Endothelial cell of umbilical vein (primary cell): Measurements from ENCODE around the gene CASP6. TPM values are rescaled to one million over a fixed set of nuclear protein-coding genes. Genes with fewer than 3 reads are reported as not detected.

ENCODE experiments used
- BruUV-seq: library from RNA; stranded (reverse); fragments of 400-500 nt; replicated peaks from 2 replicates; lab custom pipeline; 2021; lab: Mats Ljungman, UMichigan
- CTCF ChIA-PET: fragments of 300-600, 350-600 bp; sonication (Branson Sonifier 250); formaldehyde crosslinking; loops from one replicate; lab custom pipeline; 2021; ENCODE audit warnings: antibody characterized with exemption, inconsistent platforms; lab: Charles Lee
- POLR2A ChIA-PET: fragments of 300-600, 350-600 bp; sonication (Branson Sonifier 250); formaldehyde crosslinking; loops from one replicate; lab custom pipeline; 2021; ENCODE audit warnings: antibody characterized with exemption, inconsistent platforms; lab: Charles Lee
- DNase-seq: peaks from one replicate; pipeline ENCODE4 v3.0.0-alpha.2; 2011; ENCODE audit warnings: low read depth, low spot score
- FAIRE-seq: peaks from 2 replicates; lab custom pipeline; 2011; peaks lifted over from hg19 to GRCh38; lab: Jason Lieb, UNC
- H2AFZ ChIP-seq: 2 replicates; pipeline ENCODE4 v1.6.0; 2012; ENCODE audit warnings: low read depth, low read length, control low read depth, inconsistent platforms
- H3K27ac ChIP-seq: 2 replicates; pipeline ENCODE4 v1.5.1; 2011; ENCODE audit warnings: low read depth, mild to moderate bottlenecking, control low read depth, low read length, moderate library complexity; ENCODE audit not compliant: insufficient read depth
- H3K27me3 ChIP-seq, 2 experiments: 2 replicates each; pipeline versions ENCODE4 v1.6.0 to v1.6.1; 2011; ENCODE audit warnings: low read length in 2 of 2, mixed read lengths in 1 of 2; ENCODE audit not compliant: control insufficient read depth in 2 of 2, insufficient read depth in 2 of 2
- H3K36me3 ChIP-seq, 2 experiments: 2 replicates in 1 of 2; 3 replicates in 1 of 2; pipeline ENCODE4 v1.5.1; 2011; ENCODE audit warnings: low read length in 2 of 2, mild to moderate bottlenecking in 1 of 2, moderate library complexity in 1 of 2; ENCODE audit not compliant: control insufficient read depth in 2 of 2, insufficient read depth in 2 of 2; ENCODE audit errors: extremely low read depth in 1 of 2
- H3K4me1 ChIP-seq: 3 replicates; pipeline ENCODE4 v1.5.1; 2011; ENCODE audit warnings: mild to moderate bottlenecking, low read length; ENCODE audit not compliant: control insufficient read depth, insufficient read depth; ENCODE audit errors: extremely low read depth
- H3K4me2 ChIP-seq: 2 replicates; pipeline ENCODE4 v1.6.1; 2011; ENCODE audit warnings: low read length, control low read depth, mixed read lengths; ENCODE audit not compliant: insufficient read depth
- H3K4me3 ChIP-seq, 3 experiments: fragments of 200-600 bp in 1 of 3; sonication (generic), shearing (Covaris generic) in 1 of 3; replicated peaks in 1 of 3; 2 replicates each; pipeline ENCODE4 v1.5.1; 2011 to 2016; ENCODE audit warnings: control low read depth in 3 of 3, low read length in 3 of 3, mild to moderate bottlenecking in 2 of 3, inconsistent platforms in 1 of 3, low read depth in 1 of 3, moderate library complexity in 1 of 3; ENCODE audit not compliant: insufficient read depth in 1 of 3
- H3K79me2 ChIP-seq: 2 replicates; pipeline ENCODE4 v1.6.0; 2012; ENCODE audit warnings: low read length, inconsistent platforms; ENCODE audit not compliant: control insufficient read depth, insufficient read depth
- H3K9ac ChIP-seq: replicated peaks from 2 replicates; pipeline ENCODE3; 2011; ENCODE audit warnings: low read length, control low read depth; ENCODE audit not compliant: insufficient read depth; ENCODE audit errors: extremely low read depth
- H3K9me1 ChIP-seq: replicated peaks from 3 replicates; pipeline ENCODE4 v1.6.0; 2011; ENCODE audit warnings: mild to moderate bottlenecking, low read length; ENCODE audit not compliant: control insufficient read depth, insufficient read depth; ENCODE audit errors: extremely low read depth
- H3K9me3 ChIP-seq: replicated peaks from 2 replicates; pipeline ENCODE4 v1.5.1; 2012; ENCODE audit warnings: low read length, inconsistent platforms; ENCODE audit not compliant: control insufficient read depth, insufficient read depth
- H4K20me1 ChIP-seq: replicated peaks from 2 replicates; pipeline ENCODE3; 2011; ENCODE audit warnings: mild to moderate bottlenecking, low read length; ENCODE audit not compliant: control insufficient read depth, insufficient read depth; ENCODE audit errors: extremely low read depth
- CTCF ChIP-seq, 2 donors: IDR thresholded peaks; 1 replicate in 1 of 2; 2 replicates in 1 of 2; pipeline ENCODE4 v1.5.1; 2011; ENCODE audit warnings: low read length in 2 of 2, mild to moderate bottlenecking in 2 of 2, moderate library complexity in 2 of 2, control low read depth in 1 of 2, inconsistent platforms in 1 of 2, low read depth in 1 of 2; ENCODE audit not compliant: insufficient read depth in 1 of 2; ENCODE audit errors: extremely low read depth in 1 of 2
- EZH2 ChIP-seq: IDR thresholded peaks from 2 replicates; pipeline ENCODE4 v1.6.1; 2012; ENCODE audit warnings: borderline replicate concordance, low read depth, mild to moderate bottlenecking, moderate library complexity, low read length, inconsistent platforms; ENCODE audit not compliant: severe bottlenecking
- FOS ChIP-seq: IDR thresholded peaks from 2 replicates; pipeline ENCODE4 v1.6.1; 2011; ENCODE audit warnings: mild to moderate bottlenecking, low read length, moderate library complexity, borderline replicate concordance; ENCODE audit not compliant: insufficient read depth
- GATA2 ChIP-seq: IDR thresholded peaks from 2 replicates; pipeline ENCODE4 v1.7.0; 2011; ENCODE audit warnings: low read depth, mild to moderate bottlenecking, moderate library complexity, mixed read lengths, low read length; ENCODE audit not compliant: insufficient read length, insufficient read depth
- JUN ChIP-seq: IDR thresholded peaks from 2 replicates; pipeline ENCODE4 v1.6.1; 2011; ENCODE audit warnings: borderline replicate concordance, low read depth; ENCODE audit not compliant: insufficient read length, insufficient read depth
- MAX ChIP-seq: IDR thresholded peaks from 2 replicates; pipeline ENCODE4 v1.6.1; 2011; ENCODE audit not compliant: insufficient read depth, insufficient read length
- MYC ChIP-seq: IDR thresholded peaks from one replicate; pipeline ENCODE4 v1.6.1; 2011; ENCODE audit warnings: mild to moderate bottlenecking, low read depth, low read length
- POLR2A ChIP-seq: IDR thresholded peaks from 2 replicates; pipeline ENCODE4 v1.6.1; 2012; ENCODE audit warnings: low read depth, mild to moderate bottlenecking, control low read depth, low read length
- POLR2AphosphoS5 ChIP-seq: IDR thresholded peaks from 2 replicates; pipeline ENCODE4 v1.6.1; 2012; ENCODE audit warnings: low read depth, mild to moderate bottlenecking, control low read depth, low read length, moderate library complexity; ENCODE audit not compliant: insufficient read depth
- dilution Hi-C: fragments of 300-500 bp; cut with MboI; formaldehyde crosslinking; loops from one replicate; pipeline ENCODE4 v1.15.0; 2019; ENCODE audit warnings: low sequenced_read_pairs; ENCODE audit not compliant: extremely low pct_ligation_motif_present
- intact Hi-C: fragments of 100-400 bp; cut with micrococcal nuclease; formaldehyde crosslinking; loops from one replicate; pipeline ENCODE4 v1.10.0; 2022
- polyA plus RNA-seq, 4 experiments: library from polyadenylated mRNA; depleted of rRNA in 3 of 4; stranded (reverse) in 3 of 4; unstranded in 1 of 4; fragments of >200 nt; gene quantifications; 2 replicates each; pipeline versions ENCODE4 v1.2.1 to v1.2.3, GENCODE V29; 2011 to 2012; ENCODE audit warnings: missing spikeins in 1 of 4
- total RNA-seq: library from RNA; stranded (reverse); gene quantifications from 2 replicates; pipeline ENCODE4 v1.2.3, GENCODE V29; 2021

CASP6 gene
- total and polyA plus RNA-seq, 2 donors (not counting 3 experiments of a cell fraction or from before 2014, with no cell fraction given), result 35.4 to 52.1 TPM

GRCh38 chr4:109722357-109722756, 19.1 kb upstream of the CASP6 start:
- no peak overlapping the region for H3K9ac ChIP-seq
- FAIRE-seq, result no peak
- no TSS peak for BruUV-seq
- no peaks in the 10 kb centered on the region for H3K9me3 ChIP-seq
- dilution Hi-C loops, result no loop called here
- H3K36me3 ChIP-seq, result no peaks in the 10 kb centered on the region
- H3K9me1 ChIP-seq, result no peaks in the 10 kb centered on the region
- DNase-seq, result no peak
- TF ChIP-seq EZH2 (no peak), POLR2AphosphoS5 (no peak), MYC (no peak), MAX (no peak), FOS (no peak), GATA2 (no peak), POLR2A (no peak), JUN (no peak), CTCF (IDR thresholded peaks at IDR 0.05; ENCODE audit: extremely low read depth in 1 of 2, insufficient read depth in 1 of 2, low read depth in 1 of 2, low read length in 2 of 2) (no peak)
- POLR2A ChIA-PET, result no interaction called here
- H3K27ac ChIP-seq, result no peak overlapping the region
- no peak overlapping the region for H3K4me2 ChIP-seq
- no peak overlapping the region for H3K4me3 ChIP-seq
- H3K4me1 ChIP-seq, result no peaks in the 10 kb centered on the region
- H2AFZ ChIP-seq, result no peak overlapping the region
- H4K20me1 ChIP-seq, result no peaks in the 10 kb centered on the region
- CTCF ChIA-PET, result no interaction called here
- intact Hi-C loops, result no loop called here
- H3K27me3 ChIP-seq, result no peaks in the 10 kb centered on the region
- no peaks in the 10 kb centered on the region for H3K79me2 ChIP-seq
